ENCODE data around the gene OR10W1. TPM values are rescaled to one million over a fixed set of nuclear protein-coding genes. Genes with fewer than 3 reads are reported as not detected.

Gene OR10W1, protein sequence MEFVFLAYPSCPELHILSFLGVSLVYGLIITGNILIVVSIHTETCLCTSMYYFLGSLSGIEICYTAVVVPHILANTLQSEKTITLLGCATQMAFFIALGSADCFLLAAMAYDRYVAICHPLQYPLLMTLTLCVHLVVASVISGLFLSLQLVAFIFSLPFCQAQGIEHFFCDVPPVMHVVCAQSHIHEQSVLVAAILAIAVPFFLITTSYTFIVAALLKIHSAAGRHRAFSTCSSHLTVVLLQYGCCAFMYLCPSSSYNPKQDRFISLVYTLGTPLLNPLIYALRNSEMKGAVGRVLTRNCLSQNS
- not detected in 2 replicates for total RNA-seq

DNA sequence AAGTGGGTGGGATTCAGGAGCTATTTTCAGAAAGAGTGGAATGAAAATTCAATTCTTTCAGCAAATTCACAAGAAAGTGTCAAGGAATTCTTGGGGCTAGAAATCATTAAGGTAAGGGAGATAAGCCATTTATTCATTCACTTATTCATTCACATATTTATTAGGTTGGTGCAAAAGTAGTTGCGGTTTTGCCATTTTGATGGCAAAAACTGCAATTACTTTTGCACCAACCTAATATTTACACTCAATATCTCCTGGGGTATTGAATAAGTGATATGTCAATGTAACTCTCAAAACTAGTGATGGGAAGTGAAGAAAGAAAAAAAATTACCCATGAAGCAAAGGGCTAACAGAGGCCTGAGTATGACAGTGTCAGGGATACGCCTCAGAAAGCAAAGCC, at the start of gene OR10W1:
OR10W1 (minus strand) TSS at position 119 of the 400 bp plus-strand sequence. CDS start 402 bp downstream, outside the sequence.

Other genes starting within 250 kb of the OR10W1 start
- gene OR9Q1, start 244.4 kb downstream of the OR10W1 start, total RNA-seq, result not detected in 2 replicates
- not detected in 2 replicates for gene OR6Q1, start 237.3 kb downstream of the OR10W1 start, total RNA-seq
- not detected in 2 replicates for gene OR9I1, start 142.7 kb downstream of the OR10W1 start, total RNA-seq
- not detected in 2 replicates for gene OR9Q2, start 79.2 kb downstream of the OR10W1 start, total RNA-seq
- gene OR1S2, start 64.1 kb downstream of the OR10W1 start, total RNA-seq, result not detected in 2 replicates
- not detected in 2 replicates for gene OR1S1, start 55.5 kb downstream of the OR10W1 start, total RNA-seq
- not detected in 2 replicates for gene OR10Q1, start 39.3 kb downstream of the OR10W1 start, total RNA-seq
- not detected in 2 replicates for gene OR5B17, start 90.8 kb upstream of the OR10W1 start, total RNA-seq
- not detected in 2 replicates for gene OR5B3, start 138.6 kb upstream of the OR10W1 start, total RNA-seq
- gene OR5B2, start 159.9 kb upstream of the OR10W1 start, total RNA-seq, result not detected in 2 replicates
- gene OR5B12, start 174.0 kb upstream of the OR10W1 start, total RNA-seq, result not detected in 2 replicates
- gene OR5B21, start 239.8 kb upstream of the OR10W1 start, total RNA-seq, result not detected in 2 replicates